ENCODE data around the gene MPL.

Gene MPL

GRCh38 chr1:43306688-43307457, 30.7 kb upstream of the MPL start:
- DNase-seq: no peak

GRCh38 chr1:43307458-43308158, 30.0 kb upstream of the MPL start:
- DNase-seq: no peak

DNA sequence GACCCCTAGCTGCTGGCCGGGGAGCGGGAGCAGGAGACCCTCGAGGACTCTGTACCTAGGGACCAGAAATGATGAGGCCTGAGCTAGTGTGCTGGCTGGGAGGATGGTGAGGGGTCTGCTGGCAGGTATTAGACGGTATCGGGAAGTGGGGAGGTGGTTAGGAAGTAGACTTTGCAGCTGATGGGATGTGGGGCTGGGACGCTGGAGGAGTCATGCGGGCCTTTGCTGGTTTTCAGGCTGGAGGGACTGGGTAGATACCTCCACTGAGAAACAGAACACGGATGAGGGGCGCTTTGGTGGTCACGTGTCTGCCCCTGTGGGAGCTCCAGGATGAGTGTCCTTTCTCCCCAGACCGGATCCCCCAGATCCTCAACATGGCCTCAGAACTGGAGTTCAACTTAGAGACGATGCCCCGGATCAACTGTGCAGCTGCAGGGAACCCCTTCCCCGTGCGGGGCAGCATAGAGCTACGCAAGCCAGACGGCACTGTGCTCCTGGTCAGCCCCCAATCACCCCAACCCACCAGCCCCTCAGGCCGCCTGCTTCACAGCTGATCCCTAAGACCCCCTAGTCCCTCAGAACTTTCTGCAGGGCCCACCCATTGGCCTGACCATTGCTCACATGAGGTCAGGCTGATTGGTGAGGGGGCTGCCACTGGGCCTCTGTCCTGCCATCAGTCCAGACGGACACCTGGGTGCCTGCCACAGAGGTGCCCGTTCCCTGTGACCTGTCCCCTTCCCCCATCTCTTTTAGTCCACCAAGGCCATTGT, 28.8 kb upstream of the MPL start:
- DNase-seq: no peak

- DNase-seq: no peak
Measured at GRCh38 chr1:43309405-43310025, 28.1 kb upstream of the MPL start.

- DNase-seq: no peak
Measured at GRCh38 chr1:43311521-43311920, 26.1 kb upstream of the MPL start.

- no peak for DNase-seq
Measured at GRCh38 chr1:43312212-43312623, 25.4 kb upstream of the MPL start.

GRCh38 chr1:43312663-43313515, 24.7 kb upstream of the MPL start:
- no peak for DNase-seq

- DNase-seq: no peak
Measured at GRCh38 chr1:43313771-43314170, 23.8 kb upstream of the MPL start.

GRCh38 chr1:43314233-43314632, 23.4 kb upstream of the MPL start:
- no peak for DNase-seq

GRCh38 chr1:43315481-43315880, 22.1 kb upstream of the MPL start:
- no peak for DNase-seq

- no peak for DNase-seq
Measured at GRCh38 chr1:43315963-43316737, 21.5 kb upstream of the MPL start.

- DNase-seq: no peak
Measured at GRCh38 chr1:43316738-43317520, 20.7 kb upstream of the MPL start.

DNA sequence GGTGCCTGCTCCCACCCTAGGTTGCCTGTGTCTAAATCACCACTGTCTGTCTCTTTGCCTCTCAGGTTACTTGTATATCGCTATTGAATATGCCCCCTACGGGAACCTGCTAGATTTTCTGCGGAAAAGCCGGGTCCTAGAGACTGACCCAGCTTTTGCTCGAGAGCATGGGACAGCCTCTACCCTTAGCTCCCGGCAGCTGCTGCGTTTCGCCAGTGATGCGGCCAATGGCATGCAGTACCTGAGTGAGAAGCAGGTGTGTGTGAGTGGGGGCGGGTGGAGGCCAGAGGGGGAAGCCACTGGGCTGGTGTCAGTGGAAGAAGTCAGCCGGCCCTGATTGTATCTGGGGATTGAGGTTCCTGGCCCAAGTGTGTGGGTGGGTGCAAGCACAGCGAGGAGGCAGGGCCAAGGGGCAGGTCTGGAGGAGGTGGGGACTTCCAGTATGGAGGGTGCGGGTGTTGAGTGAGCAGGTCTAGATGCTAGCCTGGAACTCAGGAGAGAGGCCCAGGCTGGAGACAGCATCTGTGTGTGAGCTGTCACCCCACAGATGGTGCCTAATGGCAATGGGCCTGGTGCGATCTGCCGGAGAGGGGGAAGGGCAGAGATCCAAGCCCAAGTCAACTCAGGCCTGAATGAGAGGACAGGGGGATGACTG, 19.7 kb upstream of the MPL start:
- DNase-seq: no peak

DNA sequence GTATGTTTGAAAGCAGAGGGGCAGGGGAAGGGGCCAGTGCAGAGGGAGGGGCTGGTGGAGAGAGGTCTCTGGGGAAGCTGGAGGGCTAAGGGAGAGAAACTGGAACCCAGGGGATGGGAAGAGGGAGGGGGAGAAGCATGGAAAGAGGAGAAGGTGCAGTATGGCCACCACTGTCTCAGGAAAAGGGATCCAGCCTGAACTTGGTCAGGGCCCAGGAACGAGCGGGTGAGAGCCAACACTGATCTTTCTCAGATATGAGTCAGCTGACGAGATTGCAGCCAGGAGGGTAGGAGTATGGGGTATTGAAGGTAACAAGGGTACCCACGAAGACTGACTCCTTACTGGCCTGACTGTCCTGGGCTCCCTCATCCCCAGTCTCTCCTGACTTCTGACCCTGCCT, 18.8 kb upstream of the MPL start:
- DNase-seq: no peak

DNA sequence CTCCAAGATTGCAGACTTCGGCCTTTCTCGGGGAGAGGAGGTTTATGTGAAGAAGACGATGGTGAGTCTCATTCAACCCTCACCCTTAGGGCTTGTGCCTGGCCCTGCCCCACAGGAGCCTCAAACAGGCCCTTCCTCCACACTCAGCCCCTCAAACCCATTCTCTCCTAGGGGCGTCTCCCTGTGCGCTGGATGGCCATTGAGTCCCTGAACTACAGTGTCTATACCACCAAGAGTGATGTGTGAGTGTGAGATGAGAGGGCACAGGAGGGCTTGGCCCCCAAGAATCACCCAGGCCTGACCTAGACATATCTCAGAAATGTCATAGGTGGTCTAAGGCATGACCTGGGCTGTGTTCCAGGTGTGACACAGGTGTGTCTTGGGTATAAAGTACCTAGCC, 18.3 kb upstream of the MPL start:
- DNase-seq: no peak

GRCh38 chr1:43319766-43320165, 17.9 kb upstream of the MPL start:
- no peak for DNase-seq

DNA sequence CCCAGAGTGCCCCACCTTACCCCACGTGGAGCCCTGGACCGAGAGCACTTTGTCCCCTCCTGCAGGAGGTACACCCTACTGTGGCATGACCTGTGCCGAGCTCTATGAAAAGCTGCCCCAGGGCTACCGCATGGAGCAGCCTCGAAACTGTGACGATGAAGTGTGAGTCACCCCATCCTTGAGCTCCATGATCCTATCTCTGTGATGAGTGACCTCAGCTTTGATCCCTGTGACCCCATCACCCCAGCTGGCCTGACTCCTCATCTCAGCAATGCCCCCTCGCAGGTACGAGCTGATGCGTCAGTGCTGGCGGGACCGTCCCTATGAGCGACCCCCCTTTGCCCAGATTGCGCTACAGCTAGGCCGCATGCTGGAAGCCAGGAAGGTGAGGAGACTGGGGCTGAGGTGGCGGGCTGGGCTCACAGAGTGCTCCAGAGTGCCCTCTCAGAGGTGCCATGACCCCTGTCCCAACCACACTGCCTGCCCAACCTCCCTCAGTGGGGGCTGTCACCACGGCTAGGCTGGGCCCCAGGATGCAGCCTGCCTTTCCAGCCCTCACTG, 16.2 kb upstream of the MPL start:
- no peak for DNase-seq

DNA sequence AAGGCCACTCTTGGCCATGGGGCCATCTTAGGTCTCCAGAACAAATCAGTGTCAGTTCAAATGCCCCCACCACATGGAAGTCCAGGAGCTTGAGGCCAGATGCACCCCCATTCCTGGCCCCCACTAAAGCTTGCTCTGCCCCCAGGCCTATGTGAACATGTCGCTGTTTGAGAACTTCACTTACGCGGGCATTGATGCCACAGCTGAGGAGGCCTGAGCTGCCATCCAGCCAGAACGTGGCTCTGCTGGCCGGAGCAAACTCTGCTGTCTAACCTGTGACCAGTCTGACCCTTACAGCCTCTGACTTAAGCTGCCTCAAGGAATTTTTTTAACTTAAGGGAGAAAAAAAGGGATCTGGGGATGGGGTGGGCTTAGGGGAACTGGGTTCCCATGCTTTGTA, 15.1 kb upstream of the MPL start:
- no peak for DNase-seq

- DNase-seq: no peak
Measured at GRCh38 chr1:43324810-43325209, 12.8 kb upstream of the MPL start.

GRCh38 chr1:43325381-43325780, 12.2 kb upstream of the MPL start:
- DNase-seq: no peak
